GM21619 (cell line): ENCODE data around the gene FNDC3B.

Experiments
- ATAC-seq: cut with Tn5 transposase; IDR thresholded peaks from one replicate; pipeline ENCODE4 v1.9.1; 2021; ENCODE audit not compliant: unreplicated experiment

FNDC3B gene

DNA sequence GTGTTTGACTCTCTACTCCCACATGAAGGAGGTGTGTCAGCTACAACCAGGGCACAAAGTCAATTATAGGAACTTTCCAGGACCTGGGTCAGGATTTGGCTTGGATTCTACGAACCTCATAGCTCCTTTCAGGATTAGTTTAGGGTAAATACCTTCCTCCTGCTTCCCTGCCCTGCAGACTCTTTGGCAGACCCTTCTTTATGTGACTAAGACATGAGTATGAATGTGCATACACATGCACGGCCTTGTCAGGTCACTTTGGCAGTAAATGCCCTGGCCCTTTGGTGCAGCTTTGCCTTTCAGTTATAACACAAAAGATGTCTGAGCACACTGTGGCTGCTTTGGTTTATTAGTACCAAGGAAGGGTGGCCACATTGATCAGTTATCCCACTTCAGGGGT, 340.0 kb downstream of the FNDC3B start:
- ATAC-seq, result no peak

DNA sequence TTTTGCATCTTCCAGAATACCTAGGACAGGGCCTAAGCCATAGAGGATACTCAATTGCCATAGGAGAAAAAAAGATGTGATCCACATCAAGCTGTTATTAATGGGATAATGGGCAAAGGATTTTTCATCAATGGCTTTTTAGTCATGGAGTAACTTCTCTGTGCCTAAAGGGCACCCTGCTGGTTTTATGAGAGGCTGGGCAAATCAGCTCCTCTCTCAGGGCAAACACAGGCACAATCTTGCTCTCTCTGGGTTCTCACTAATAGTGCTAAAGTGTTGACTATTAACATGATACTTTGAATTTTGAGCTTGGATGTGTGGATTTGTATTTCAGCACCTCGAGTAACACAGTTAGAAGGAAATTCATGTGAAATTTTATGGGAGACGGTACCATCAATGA, 341.3 kb downstream of the FNDC3B start:
- no peak for ATAC-seq

DNA sequence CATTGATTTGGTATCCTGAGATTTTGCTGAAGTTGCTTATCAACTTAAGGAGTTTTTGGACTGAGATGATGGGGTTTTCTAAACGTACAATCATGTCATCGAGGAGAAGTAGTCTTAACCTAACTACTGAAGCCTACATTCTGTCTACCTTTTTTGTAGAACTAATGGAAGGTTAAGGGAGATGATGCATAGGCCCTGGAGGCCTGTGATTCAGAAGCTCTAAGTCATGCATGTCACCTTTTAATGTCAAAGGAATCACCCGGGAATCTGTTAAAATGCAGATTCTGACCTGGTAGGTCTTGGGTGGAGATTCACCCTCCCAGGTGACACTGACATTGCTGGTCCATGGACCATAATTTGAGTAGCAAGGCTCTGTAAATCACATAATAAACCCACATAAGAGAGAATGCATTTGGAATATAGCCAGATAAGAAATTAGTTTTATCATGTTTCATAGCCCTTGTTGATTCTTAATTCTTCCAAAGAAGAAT, 344.0 kb downstream of the FNDC3B start:
- no peak for ATAC-seq

DNA sequence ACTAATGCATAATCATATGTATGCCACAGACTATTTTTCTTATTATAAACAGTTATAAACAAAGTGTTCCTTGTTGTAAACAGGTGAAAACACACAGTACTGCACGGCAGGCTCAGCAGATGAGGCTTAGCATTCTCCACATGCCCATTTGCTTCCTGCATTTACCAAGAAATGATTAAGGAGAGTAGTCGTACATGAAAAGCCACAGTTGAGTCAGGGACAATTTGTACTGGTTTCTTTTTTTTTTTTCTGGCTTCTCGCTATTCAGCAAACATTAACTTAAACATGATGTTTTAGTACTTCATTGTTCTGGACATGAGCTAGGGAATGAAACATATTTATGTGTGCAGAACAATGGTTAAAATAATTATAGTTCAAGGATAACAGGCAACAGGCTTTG, 345.5 kb downstream of the FNDC3B start:
- ATAC-seq, result no peak

- ATAC-seq, result no peak
Observed at GRCh38 chr3:172387728-172388127, 348.4 kb downstream of the FNDC3B start.

DNA sequence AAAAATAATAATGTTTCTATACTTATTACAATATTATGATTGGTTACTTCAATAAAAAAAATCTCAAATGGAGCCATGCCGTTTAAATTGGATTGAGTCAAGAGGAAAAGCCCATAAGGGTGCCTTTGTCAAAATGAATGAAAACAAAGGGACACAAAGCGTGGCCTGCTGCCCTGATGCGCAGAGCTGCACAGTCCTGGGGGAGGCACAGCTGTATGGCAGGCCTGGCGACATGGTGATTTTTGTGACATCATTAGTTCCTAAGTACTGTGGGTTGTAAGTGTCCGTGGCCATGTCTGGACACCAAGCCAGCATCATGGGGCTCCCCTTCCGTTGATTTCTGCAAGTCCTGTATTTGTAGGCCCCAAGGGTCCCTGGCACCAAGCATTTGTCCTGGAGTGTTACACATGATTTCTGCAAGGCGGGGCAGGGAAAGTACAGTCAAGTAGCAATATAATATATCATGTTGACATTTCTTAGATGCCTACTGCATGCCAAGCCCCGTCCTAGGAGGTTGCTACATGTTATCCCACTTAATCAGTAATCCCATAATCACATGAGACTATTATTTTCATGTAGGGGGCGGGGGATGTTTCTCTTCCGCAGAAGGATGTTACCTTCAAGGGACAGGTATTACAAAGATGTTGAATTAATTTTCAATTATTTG, 349.2 kb downstream of the FNDC3B start:
- ATAC-seq, result no peak

- no peak for ATAC-seq
Observed at GRCh38 chr3:172390792-172391191, 351.4 kb downstream of the FNDC3B start.

GRCh38 chr3:172391592-172392302, 352.4 kb downstream of the FNDC3B start:
- ATAC-seq, result no peak

DNA sequence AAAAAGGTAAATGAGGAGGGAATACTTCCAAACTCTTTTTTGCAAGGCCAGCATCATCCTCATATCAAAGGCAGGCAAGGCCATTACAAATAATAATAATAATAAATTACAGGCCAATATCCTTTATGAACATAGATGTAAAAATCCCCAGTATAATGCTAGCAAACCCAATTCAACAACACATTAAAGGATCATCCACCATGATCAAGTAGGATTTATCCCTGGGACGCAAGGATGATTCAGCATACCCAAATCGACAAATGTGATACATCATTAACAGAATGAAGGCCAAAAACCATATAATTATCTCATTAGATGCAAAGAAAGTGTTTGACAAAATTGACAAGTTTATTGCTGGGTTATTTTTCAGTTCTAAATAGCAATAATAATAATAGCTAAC, 355.3 kb downstream of the FNDC3B start:
- ATAC-seq, result no peak

GRCh38 chr3:172396400-172396799, 357.0 kb downstream of the FNDC3B start:
- ATAC-seq, result no peak

- no peak for ATAC-seq
Observed at GRCh38 chr3:172397716-172398405, 358.5 kb downstream of the FNDC3B start.

DNA sequence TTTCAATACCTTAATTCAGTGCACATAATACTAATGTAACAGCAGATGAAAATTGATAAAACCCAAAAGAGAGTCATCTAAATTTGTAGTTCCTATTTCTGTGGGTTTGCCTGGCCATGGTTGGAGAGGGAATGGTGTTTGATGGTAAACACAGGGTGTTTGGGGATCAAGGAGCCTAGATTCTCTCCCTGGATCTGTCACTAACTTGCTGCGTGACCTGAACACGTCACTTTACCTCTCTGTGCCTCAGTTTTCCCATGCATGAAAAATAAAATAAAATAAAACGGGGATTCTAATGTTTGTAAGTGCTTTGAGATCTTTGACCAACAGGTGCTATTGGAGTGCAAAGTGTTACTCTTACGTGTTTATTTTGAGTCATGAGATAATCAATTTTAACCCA, 359.1 kb downstream of the FNDC3B start:
- no peak for ATAC-seq

- ATAC-seq, result no peak
Observed at GRCh38 chr3:172402090-172402489, 362.7 kb downstream of the FNDC3B start.

DNA sequence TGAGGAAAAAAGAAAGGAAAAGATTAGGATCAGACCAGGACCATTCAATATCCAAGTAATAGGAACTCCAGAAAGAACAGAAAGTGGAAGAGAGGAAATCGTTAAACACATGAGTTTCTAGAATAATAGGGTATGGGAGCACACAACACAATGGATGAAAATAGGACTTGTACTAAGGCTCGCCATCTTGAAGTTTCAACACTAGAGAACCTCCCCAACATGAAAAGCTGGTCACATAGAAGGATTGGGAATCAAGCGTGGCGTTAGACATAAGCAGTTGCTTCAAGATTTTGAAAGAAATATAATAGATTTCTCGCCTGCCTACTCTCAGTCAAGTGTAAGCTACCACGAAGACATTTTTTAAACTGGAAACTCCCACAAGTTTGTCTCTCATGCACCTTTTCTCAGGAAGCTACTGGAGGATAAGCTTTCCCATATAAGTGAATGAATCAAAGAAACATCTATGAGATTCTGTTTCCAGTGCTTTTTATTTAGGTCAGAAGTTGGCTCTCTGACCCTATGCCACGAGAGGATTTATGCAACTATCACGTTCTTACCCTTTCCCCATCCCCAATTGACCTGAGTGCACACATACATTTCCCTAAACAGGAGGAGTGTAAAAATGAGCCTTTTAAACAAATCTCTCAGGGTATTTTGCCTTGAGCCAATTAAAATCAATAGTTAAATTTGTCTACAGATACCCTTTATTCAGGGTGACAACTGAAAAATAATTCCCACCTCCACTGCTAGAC, 363.7 kb downstream of the FNDC3B start:
- ATAC-seq, result no peak

GRCh38 chr3:172404237-172404962, 365.0 kb downstream of the FNDC3B start:
- no peak for ATAC-seq

GRCh38 chr3:172405914-172406313, 366.5 kb downstream of the FNDC3B start:
- ATAC-seq, result no peak

GRCh38 chr3:172407872-172408271, 368.5 kb downstream of the FNDC3B start:
- ATAC-seq, result no peak

GRCh38 chr3:172410702-172411477, 371.5 kb downstream of the FNDC3B start:
- no peak for ATAC-seq

DNA sequence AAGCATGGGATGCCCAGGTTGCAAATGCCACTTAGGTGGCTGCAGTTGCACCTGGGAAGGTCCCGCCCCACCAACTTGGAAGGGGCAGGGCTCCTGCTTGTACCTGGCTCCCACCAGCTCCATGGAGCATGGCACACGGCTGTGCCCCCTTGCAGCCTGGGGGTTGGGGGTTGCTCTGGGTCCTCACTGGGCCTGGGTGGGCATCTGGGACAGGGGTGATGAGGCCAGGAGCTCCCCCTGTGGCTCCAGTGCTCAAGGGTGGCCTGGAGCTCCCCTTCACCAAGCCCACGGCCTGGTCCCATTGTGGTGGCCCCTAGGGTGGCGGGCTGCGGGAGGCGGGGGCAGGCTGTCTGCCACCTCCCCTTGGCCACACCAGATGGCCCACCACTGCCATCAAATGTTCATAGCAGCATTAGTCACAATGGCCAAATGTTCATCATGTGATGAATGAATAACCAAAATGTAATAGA, 372.1 kb downstream of the FNDC3B start:
- no peak for ATAC-seq

GRCh38 chr3:172415323-172415722, 375.9 kb downstream of the FNDC3B start:
- no peak for ATAC-seq
